A549 (cell line): ENCODE measurements around the gene HNMT.

ENCODE experiments used
- CEBPB ChIP-seq, 2 experiments: fragments of >200 bp in 1 of 2; sonication (Bioruptor Twin) in 1 of 2; formaldehyde crosslinking in 1 of 2; IDR thresholded peaks; 2 replicates each; pipeline ENCODE4 v1.6.1; 2012 to 2016
- CHD4 ChIP-seq: fragments of 200-600 bp; sonication (generic); IDR thresholded peaks from 2 replicates; pipeline ENCODE4 v1.6.1; 2016; ENCODE audit warnings: antibody characterized with exemption, mild to moderate bottlenecking, borderline replicate concordance
- FOSL2 ChIP-seq, 2 experiments: fragments of 450-650 bp in 1 of 2; fragments of >200 bp in 1 of 2; sonication (Bioruptor Twin) in 1 of 2; formaldehyde crosslinking; IDR thresholded peaks; 2 replicates each; pipeline versions ENCODE4 v1.5.0 to v1.6.1; 2016 to 2020; ENCODE audit warnings: mild to moderate bottlenecking in 1 of 2, moderate library complexity in 1 of 2
- HOXB13 ChIP-seq: fragments of 250-450 bp; sonication (Bioruptor Pico); IDR thresholded peaks from 2 replicates; pipeline ENCODE4 v1.5.0; 2020; ENCODE audit warnings: low read depth, mild to moderate bottlenecking, moderate library complexity
- JUN ChIP-seq, 2 experiments: fragments of >200 bp; sonication (Bioruptor Twin); formaldehyde crosslinking; IDR thresholded peaks; 2 replicates in 1 of 2; 3 replicates in 1 of 2; pipeline ENCODE4 v1.6.1; 2016 to 2017
- JUNB ChIP-seq: fragments of >200 bp; sonication (Bioruptor Twin); formaldehyde crosslinking; IDR thresholded peaks from 2 replicates; pipeline ENCODE4 v1.6.1; 2016
- MAFK ChIP-seq: fragments of 450-650 bp; IDR thresholded peaks from 2 replicates; pipeline ENCODE4 v1.6.1; 2014; ENCODE audit not compliant: partially characterized antibody
- POLR2A ChIP-seq: IDR thresholded peaks from 2 replicates; pipeline ENCODE4 v1.6.1; 2012; ENCODE audit warnings: mild to moderate bottlenecking, low read length
- POLR2AphosphoS2 ChIP-seq: conservative IDR thresholded peaks from 2 replicates; pipeline ENCODE4 v1.6.1; 2012; ENCODE audit warnings: low read length, improper control_type of control experiment, inconsistent platforms
- RAD21 ChIP-seq, 2 experiments: fragments of >200 bp in 1 of 2; sonication (Bioruptor Twin) in 1 of 2; formaldehyde crosslinking in 1 of 2; IDR thresholded peaks in 1 of 2; conservative IDR thresholded peaks in 1 of 2; 2 replicates in 1 of 2; 3 replicates in 1 of 2; pipeline ENCODE4 v1.6.1; 2012 to 2018; ENCODE audit warnings: inconsistent platforms in 1 of 2
- RCOR1 ChIP-seq: fragments of 150-350 bp; IDR thresholded peaks from 2 replicates; pipeline ENCODE4 v1.6.1; 2014; ENCODE audit warnings: antibody characterized with exemption, low read length, low read depth
- TF ChIP-seq, protein P1 (sequence below): fragments of >200 bp; sonication (Bioruptor Twin); formaldehyde crosslinking; IDR thresholded peaks from 3 replicates; pipeline ENCODE4 v1.5.1; 2016
- TF ChIP-seq, protein P2 (sequence below): IDR thresholded peaks from 2 replicates; pipeline ENCODE4 v1.6.1; 2012
- TF ChIP-seq, protein P3 (sequence below): fragments of 200-600 bp; sonication (generic); IDR thresholded peaks from 2 replicates; pipeline ENCODE4 v1.6.1; 2016; ENCODE audit warnings: antibody characterized with exemption, mild to moderate bottlenecking, moderate library complexity

DNA sequence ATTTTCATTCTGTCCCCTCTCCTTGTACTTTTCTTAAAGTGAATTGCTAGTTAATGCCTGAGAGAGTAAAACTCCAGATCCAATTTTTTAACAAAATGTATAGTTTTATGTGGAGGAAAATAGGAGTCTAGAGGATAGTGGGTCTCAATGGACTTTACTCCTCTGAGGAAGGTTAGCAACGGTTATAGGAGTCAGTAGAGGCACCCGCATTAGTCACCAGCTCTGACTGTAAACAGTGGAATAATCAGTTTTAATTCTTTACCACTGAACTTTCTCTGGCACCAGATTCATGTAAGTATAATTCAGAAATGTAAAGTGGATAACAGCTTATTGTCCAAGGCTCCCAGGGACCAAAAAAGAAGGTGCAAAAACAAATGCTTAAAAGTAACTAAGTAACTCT is 38.7 kb upstream of the HNMT start:
- TF ChIP-seq POLR2AphosphoS2 (no peak), POLR2A (no peak), RCOR1 (no peak), RAD21 (conservative IDR thresholded peaks at IDR 0.05 in 1 of 2, IDR thresholded peaks at IDR 0.05 in 1 of 2) (no peak), FOSL2 (IDR thresholded peaks at IDR 0.05) (no peak), FOSL2 (CRISPR knock-in tag; IDR thresholded peaks at IDR 0.05) (no peak), MAFK (no peak), JUNB (no peak), JUN (IDR thresholded peaks at IDR 0.05) (no peak), HOXB13 (CRISPR knock-in tag) (no peak), CHD4 (no peak), CEBPB (IDR thresholded peaks at IDR 0.05) (no peak)
- TF ChIP-seq, protein P1, sequence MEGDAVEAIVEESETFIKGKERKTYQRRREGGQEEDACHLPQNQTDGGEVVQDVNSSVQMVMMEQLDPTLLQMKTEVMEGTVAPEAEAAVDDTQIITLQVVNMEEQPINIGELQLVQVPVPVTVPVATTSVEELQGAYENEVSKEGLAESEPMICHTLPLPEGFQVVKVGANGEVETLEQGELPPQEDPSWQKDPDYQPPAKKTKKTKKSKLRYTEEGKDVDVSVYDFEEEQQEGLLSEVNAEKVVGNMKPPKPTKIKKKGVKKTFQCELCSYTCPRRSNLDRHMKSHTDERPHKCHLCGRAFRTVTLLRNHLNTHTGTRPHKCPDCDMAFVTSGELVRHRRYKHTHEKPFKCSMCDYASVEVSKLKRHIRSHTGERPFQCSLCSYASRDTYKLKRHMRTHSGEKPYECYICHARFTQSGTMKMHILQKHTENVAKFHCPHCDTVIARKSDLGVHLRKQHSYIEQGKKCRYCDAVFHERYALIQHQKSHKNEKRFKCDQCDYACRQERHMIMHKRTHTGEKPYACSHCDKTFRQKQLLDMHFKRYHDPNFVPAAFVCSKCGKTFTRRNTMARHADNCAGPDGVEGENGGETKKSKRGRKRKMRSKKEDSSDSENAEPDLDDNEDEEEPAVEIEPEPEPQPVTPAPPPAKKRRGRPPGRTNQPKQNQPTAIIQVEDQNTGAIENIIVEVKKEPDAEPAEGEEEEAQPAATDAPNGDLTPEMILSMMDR, result no peak
- TF ChIP-seq, protein P2, sequence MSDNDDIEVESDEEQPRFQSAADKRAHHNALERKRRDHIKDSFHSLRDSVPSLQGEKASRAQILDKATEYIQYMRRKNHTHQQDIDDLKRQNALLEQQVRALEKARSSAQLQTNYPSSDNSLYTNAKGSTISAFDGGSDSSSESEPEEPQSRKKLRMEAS, result no peak
- TF ChIP-seq, protein P3, sequence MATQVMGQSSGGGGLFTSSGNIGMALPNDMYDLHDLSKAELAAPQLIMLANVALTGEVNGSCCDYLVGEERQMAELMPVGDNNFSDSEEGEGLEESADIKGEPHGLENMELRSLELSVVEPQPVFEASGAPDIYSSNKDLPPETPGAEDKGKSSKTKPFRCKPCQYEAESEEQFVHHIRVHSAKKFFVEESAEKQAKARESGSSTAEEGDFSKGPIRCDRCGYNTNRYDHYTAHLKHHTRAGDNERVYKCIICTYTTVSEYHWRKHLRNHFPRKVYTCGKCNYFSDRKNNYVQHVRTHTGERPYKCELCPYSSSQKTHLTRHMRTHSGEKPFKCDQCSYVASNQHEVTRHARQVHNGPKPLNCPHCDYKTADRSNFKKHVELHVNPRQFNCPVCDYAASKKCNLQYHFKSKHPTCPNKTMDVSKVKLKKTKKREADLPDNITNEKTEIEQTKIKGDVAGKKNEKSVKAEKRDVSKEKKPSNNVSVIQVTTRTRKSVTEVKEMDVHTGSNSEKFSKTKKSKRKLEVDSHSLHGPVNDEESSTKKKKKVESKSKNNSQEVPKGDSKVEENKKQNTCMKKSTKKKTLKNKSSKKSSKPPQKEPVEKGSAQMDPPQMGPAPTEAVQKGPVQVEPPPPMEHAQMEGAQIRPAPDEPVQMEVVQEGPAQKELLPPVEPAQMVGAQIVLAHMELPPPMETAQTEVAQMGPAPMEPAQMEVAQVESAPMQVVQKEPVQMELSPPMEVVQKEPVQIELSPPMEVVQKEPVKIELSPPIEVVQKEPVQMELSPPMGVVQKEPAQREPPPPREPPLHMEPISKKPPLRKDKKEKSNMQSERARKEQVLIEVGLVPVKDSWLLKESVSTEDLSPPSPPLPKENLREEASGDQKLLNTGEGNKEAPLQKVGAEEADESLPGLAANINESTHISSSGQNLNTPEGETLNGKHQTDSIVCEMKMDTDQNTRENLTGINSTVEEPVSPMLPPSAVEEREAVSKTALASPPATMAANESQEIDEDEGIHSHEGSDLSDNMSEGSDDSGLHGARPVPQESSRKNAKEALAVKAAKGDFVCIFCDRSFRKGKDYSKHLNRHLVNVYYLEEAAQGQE, result no peak
